Measurements from ENCODE around the gene BPIFA2. TPM values are rescaled to one million over a fixed set of nuclear protein-coding genes. Genes with fewer than 3 reads are reported as not detected.
A peak's percentile ranks its signal among the peaks of the same experiment; 100 is the strongest.

BPIFA2 gene
- total RNA-seq, 2 donors from 2014 or later, result not detected

DNA sequence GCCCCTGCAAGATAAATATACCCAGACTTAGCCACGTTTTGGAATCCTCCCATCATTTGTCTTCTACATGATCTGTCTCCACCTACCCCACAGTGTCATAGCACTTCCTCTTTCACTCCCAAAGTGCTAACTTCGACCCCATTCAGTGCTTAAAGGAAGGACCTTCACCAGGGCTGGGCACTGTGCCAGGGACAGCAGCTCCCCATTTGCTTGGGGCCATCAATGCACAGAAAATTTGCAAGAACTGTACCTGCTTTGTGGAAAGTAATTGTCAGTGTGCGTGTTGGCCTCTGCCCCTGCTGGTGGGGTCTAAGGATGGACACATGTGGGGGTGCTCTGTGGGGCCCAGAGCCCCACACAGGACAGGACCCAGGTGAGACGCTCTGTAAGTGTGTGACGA lies 5.2 kb upstream of the BPIFA2 start:
- Histone ChIP-seq H3K9me3 (ENCODE audit: control insufficient read depth, low read length) (no peaks in the 10 kb centered on the region), H3K36me3 (ENCODE audit: control insufficient read depth, insufficient read depth, low read length) (no peaks in the 10 kb centered on the region), H3K9ac (ENCODE audit: extremely low read depth, low read length, poor library complexity, severe bottlenecking) (no peak overlapping the region), H3K27ac (ENCODE audit: low read depth, low read length) (no peak overlapping the region), H3K27me3 (ENCODE audit: control insufficient read depth, insufficient read depth, low read length, poor library complexity, severe bottlenecking) (peaks cover 9% of the 10 kb centered on the region), H3K4me3 (ENCODE audit: low read length) (no peak overlapping the region), H3K4me1 (ENCODE audit: control insufficient read depth, insufficient read depth, low read length) (no peaks in the 10 kb centered on the region)
- Mint-ChIP-seq H3K4me3 (no peak overlapping the region), H3K36me3 (ENCODE audit: low read depth) (no peaks in the 10 kb centered on the region), H3K27ac (no peak overlapping the region), H3K27me3 (ENCODE audit: insufficient read depth) (peaks cover 20% of the 10 kb centered on the region), H3K9me3 (no peaks in the 10 kb centered on the region), H3K4me1 (no peaks in the 10 kb centered on the region)
- peak; percentile 25 for DNase-seq
- 70 to 83% methylated on average over 1 to 5 of the region's 5 CpGs for WGBS, 2 experiments (ENCODE audit: insufficient coverage in 1 of 2, insufficient read length in 1 of 2)
- TF ChIP-seq, protein P1, sequence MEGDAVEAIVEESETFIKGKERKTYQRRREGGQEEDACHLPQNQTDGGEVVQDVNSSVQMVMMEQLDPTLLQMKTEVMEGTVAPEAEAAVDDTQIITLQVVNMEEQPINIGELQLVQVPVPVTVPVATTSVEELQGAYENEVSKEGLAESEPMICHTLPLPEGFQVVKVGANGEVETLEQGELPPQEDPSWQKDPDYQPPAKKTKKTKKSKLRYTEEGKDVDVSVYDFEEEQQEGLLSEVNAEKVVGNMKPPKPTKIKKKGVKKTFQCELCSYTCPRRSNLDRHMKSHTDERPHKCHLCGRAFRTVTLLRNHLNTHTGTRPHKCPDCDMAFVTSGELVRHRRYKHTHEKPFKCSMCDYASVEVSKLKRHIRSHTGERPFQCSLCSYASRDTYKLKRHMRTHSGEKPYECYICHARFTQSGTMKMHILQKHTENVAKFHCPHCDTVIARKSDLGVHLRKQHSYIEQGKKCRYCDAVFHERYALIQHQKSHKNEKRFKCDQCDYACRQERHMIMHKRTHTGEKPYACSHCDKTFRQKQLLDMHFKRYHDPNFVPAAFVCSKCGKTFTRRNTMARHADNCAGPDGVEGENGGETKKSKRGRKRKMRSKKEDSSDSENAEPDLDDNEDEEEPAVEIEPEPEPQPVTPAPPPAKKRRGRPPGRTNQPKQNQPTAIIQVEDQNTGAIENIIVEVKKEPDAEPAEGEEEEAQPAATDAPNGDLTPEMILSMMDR (conservative IDR thresholded peaks at IDR 0.05), result peak; percentile 11

DNA sequence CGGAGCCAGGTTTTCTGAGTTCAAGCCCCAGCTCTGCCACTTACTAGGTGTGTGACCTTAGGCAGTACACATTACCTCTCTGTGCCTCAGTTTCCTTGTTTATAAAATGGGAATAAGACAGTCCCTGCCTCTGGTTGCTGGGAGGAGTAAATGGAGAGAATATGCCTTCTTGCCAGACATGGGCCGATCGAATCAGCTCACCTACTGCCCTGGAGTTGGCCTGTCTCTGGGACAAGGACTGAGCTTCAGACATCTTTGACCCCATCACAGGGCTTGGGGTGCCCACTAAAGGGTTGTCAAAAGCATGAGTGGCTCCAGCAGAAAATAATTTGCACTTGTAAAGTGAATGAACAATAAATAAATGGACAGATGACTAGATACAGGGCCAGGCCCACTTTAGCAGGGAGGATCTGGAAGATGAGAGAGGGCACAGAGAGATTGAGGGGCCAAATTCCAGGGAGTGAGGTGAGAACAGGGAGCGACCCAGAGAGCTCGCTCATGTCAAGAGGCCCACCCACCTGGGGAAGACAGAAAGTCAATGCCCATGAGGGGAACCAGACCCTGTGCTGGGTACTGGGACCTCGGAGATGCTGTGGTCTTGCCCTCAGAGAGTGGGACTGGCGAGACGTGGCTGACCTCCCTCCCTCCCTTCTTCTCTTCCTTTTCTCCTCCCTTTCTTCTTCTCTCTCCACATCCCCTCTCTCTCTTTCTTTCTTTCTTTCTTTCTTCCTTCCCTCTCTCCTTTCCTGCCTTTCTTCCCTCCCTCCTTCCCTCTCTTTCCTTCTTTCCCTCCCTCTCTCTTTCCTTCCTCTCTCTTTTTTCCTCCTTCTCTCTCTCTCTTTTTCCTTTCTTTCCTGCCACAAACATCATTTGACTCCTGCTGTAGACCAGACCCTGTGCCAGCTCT lies 3.9 kb upstream of the BPIFA2 start:
- H3K27ac Mint-ChIP-seq, result no peak overlapping the region
- TF ChIP-seq, protein P1 (conservative IDR thresholded peaks at IDR 0.05), result no peak
- Histone ChIP-seq H3K4me1 (ENCODE audit: control insufficient read depth, insufficient read depth, low read length) (no peaks in the 10 kb centered on the region), H3K36me3 (ENCODE audit: control insufficient read depth, insufficient read depth, low read length) (no peaks in the 10 kb centered on the region), H3K27ac (ENCODE audit: low read depth, low read length) (no peak overlapping the region), H3K9me3 (ENCODE audit: control insufficient read depth, low read length) (peaks cover 6% of the 10 kb centered on the region), H3K4me3 (ENCODE audit: low read length) (no peak overlapping the region), H3K27me3 (ENCODE audit: control insufficient read depth, insufficient read depth, low read length, poor library complexity, severe bottlenecking) (peaks cover 9% of the 10 kb centered on the region), H3K9ac (ENCODE audit: extremely low read depth, low read length, poor library complexity, severe bottlenecking) (no peak overlapping the region)
- 88 to 92% methylated on average over 5 to 8 of the region's 8 CpGs for WGBS, 2 experiments (ENCODE audit: insufficient coverage in 1 of 2, insufficient read length in 1 of 2)
- peaks cover 6% of the 10 kb centered on the region for H3K9me3 Mint-ChIP-seq
- no peak overlapping the region for H3K4me3 Mint-ChIP-seq
- peaks cover 22% of the 10 kb centered on the region for H3K27me3 Mint-ChIP-seq (ENCODE audit: insufficient read depth)
- H3K4me1 Mint-ChIP-seq, result no peaks in the 10 kb centered on the region
- no peaks in the 10 kb centered on the region for H3K36me3 Mint-ChIP-seq (ENCODE audit: low read depth)
- peak; percentile 28 for DNase-seq

DNA sequence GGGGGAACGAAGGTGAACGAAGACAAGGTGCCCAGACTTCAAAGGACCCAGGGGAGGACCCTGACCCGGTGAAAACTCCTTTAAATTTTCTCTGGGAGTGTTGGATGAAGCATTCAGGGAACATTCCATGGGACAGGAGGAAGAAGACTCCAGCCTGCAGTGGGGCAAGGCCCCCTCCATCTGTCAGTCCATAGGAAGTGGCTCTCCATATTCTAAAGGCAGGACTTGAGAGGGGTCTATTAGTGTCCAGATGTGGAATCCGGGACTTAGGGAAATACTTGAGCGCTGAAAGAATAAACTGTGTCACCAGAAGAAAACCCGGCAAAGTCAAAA lies 3.2 kb upstream of the BPIFA2 start:
- TF ChIP-seq, protein P1 (conservative IDR thresholded peaks at IDR 0.05), result no peak

More for the DNA sequence above, 3.2 kb upstream of the BPIFA2 start:
- Histone ChIP-seq H3K4me1 (ENCODE audit: control insufficient read depth, insufficient read depth, low read length) (no peaks in the 10 kb centered on the region), H3K27ac (ENCODE audit: low read depth, low read length) (no peak overlapping the region), H3K9ac (ENCODE audit: extremely low read depth, low read length, poor library complexity, severe bottlenecking) (no peak overlapping the region), H3K9me3 (ENCODE audit: control insufficient read depth, low read length) (peaks cover 9% of the 10 kb centered on the region), H3K4me3 (ENCODE audit: low read length) (no peak overlapping the region), H3K27me3 (ENCODE audit: control insufficient read depth, insufficient read depth, low read length, poor library complexity, severe bottlenecking) (peaks cover 9% of the 10 kb centered on the region), H3K36me3 (ENCODE audit: control insufficient read depth, insufficient read depth, low read length) (no peaks in the 10 kb centered on the region)
- H3K36me3 Mint-ChIP-seq (ENCODE audit: low read depth), result no peaks in the 10 kb centered on the region
- H3K4me1 Mint-ChIP-seq, result no peaks in the 10 kb centered on the region
- no peak for DNase-seq
- no peak overlapping the region for H3K4me3 Mint-ChIP-seq
- peaks cover 22% of the 10 kb centered on the region for H3K27me3 Mint-ChIP-seq (ENCODE audit: insufficient read depth)
- H3K9me3 Mint-ChIP-seq, result peaks cover 11% of the 10 kb centered on the region
- no peak overlapping the region for H3K27ac Mint-ChIP-seq
- WGBS, 2 experiments (ENCODE audit: insufficient coverage in 1 of 2, insufficient read length in 1 of 2), result 86% methylated on average over 6 of the region's 6 CpGs

All from endodermal cell (in vitro differentiated cells).